GM10266 (cell line): ENCODE data around the gene DCLK1.

Source experiments
- DNase-seq: peaks from one replicate; pipeline ENCODE4 v3.0.0; 2012; ENCODE audit errors: extremely low spot score
- CTCF ChIP-seq: IDR thresholded peaks from 2 replicates; pipeline ENCODE4 v1.5.1; 2012; ENCODE audit warnings: mild to moderate bottlenecking, low read depth; ENCODE audit not compliant: control insufficient read depth, insufficient read depth; ENCODE audit errors: missing control alignments

Gene DCLK1

GRCh38 chr13:35888981-35889380 is 242.2 kb downstream of the DCLK1 start:
- DNase-seq: no peak
- TF ChIP-seq CTCF: no peak

GRCh38 chr13:35888457-35888883 is 242.7 kb downstream of the DCLK1 start:
- no peak for DNase-seq
- no peak for TF ChIP-seq CTCF

- DNase-seq: no peak
- TF ChIP-seq CTCF: no peak
These were observed 244.0 kb downstream of the DCLK1 start for GRCh38 chr13:35887115-35887666.

GRCh38 chr13:35886332-35887114 is 244.7 kb downstream of the DCLK1 start:
- DNase-seq: no peak
- TF ChIP-seq CTCF: no peak

- DNase-seq: no peak
- TF ChIP-seq CTCF: no peak
These were observed 246.9 kb downstream of the DCLK1 start for GRCh38 chr13:35884211-35884760.

GRCh38 chr13:35882722-35883497 is 248.3 kb downstream of the DCLK1 start:
- DNase-seq: no peak
- TF ChIP-seq CTCF: no peak
